Measurements from ENCODE around the gene FRMD6.

The FRMD6 gene

GRCh38 chr14:51715250-51715649 is 63.5 kb downstream of the FRMD6 start:
- no peak overlapping the region for H3K4me3 ChIP-seq (ENCODE audit: low read depth, low read length)
- DNase-seq (ENCODE audit: low read depth): no peak
- TF ChIP-seq, protein P1, sequence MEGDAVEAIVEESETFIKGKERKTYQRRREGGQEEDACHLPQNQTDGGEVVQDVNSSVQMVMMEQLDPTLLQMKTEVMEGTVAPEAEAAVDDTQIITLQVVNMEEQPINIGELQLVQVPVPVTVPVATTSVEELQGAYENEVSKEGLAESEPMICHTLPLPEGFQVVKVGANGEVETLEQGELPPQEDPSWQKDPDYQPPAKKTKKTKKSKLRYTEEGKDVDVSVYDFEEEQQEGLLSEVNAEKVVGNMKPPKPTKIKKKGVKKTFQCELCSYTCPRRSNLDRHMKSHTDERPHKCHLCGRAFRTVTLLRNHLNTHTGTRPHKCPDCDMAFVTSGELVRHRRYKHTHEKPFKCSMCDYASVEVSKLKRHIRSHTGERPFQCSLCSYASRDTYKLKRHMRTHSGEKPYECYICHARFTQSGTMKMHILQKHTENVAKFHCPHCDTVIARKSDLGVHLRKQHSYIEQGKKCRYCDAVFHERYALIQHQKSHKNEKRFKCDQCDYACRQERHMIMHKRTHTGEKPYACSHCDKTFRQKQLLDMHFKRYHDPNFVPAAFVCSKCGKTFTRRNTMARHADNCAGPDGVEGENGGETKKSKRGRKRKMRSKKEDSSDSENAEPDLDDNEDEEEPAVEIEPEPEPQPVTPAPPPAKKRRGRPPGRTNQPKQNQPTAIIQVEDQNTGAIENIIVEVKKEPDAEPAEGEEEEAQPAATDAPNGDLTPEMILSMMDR (IDR thresholded peaks at IDR 0.05; ENCODE audit: low read depth, low read length, missing control alignments): no peak

DNA sequence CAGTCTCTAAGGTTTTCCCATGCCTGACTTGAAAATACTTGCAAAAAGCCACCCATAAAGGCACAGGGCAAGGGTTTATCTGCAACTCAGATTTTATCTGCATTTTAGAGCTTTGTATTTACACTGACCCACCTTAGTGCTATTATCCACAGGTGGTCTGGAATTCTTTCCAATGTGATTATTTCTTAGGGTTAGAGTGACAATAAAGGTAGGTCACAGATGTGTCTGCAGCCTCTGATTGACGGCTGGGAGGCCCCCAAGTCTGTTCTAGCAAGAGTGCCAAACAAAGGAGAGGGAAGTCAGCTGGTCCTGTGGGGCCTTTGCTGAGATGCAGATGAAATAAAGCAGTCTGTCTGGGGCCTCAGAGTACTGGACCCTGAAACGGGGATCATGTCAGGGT is 64.0 kb downstream of the FRMD6 start:
- DNase-seq (ENCODE audit: low read depth): no peak
- TF ChIP-seq, protein P1 (IDR thresholded peaks at IDR 0.05; ENCODE audit: low read depth, low read length, missing control alignments): no peak
- H3K4me3 ChIP-seq (ENCODE audit: low read depth, low read length): no peak overlapping the region

DNA sequence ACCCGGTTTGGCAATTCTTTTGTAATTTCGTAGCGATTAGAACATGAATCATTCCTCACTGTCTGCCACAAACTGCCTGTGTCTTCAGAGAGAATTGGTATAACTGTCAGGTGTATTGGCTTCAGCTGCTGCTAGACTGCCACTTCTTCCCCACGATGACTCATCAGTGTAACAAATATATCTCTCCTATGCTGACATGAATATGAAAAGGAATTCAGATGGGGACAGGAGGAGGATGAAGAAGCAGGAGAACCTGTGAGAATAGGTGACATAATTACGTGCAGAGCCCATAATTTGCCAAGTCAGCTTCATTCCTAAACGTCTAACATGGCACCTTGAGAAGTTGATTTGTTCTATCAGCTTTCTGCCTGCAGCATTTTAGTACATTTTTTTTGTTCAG is 64.9 kb downstream of the FRMD6 start:
- no peak for DNase-seq (ENCODE audit: low read depth)
- H3K4me3 ChIP-seq (ENCODE audit: low read depth, low read length): no peak overlapping the region
- TF ChIP-seq, protein P1 (IDR thresholded peaks at IDR 0.05; ENCODE audit: low read depth, low read length, missing control alignments): no peak

DNA sequence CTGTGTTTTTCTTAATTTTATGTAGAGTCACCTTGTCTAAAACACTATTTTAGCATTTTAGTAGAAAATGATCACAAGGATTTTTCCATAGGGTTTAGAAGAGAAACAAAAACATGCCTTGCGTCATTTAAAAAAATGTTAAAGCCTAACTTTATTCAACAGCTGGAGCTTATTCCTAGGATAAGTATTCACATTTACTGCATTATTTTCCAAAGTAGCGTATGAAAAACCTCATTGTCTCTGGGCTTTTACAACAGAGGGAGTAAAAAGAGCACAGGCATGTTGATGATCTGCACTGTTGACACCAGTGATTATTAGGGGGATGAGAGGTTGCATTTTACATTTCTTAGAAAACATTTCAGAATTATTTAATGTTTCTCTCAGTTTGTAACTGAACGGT is 66.1 kb downstream of the FRMD6 start:
- no peak overlapping the region for H3K4me3 ChIP-seq (ENCODE audit: low read depth, low read length)
- TF ChIP-seq, protein P1 (IDR thresholded peaks at IDR 0.05; ENCODE audit: low read depth, low read length, missing control alignments): no peak
- DNase-seq (ENCODE audit: low read depth): no peak

DNA sequence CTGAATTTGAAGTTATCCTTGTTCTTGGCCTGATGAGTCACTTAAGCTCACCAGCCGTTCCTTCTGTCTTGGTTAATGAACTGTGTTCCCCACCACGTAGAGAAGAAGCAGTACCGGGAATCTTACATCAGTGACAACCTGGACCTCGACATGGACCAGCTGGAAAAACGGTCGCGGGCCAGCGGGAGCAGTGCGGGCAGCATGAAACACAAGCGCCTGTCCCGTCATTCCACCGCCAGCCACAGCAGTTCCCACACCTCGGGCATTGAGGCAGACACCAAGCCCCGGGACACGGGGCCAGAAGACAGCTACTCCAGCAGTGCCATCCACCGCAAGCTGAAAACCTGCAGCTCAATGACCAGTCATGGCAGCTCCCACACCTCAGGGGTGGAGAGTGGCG is 68.2 kb downstream of the FRMD6 start:
- H3K4me3 ChIP-seq (ENCODE audit: low read depth, low read length): no peak overlapping the region
- no peak for DNase-seq (ENCODE audit: low read depth)
- TF ChIP-seq, protein P1 (IDR thresholded peaks at IDR 0.05; ENCODE audit: low read depth, low read length, missing control alignments): no peak

DNA sequence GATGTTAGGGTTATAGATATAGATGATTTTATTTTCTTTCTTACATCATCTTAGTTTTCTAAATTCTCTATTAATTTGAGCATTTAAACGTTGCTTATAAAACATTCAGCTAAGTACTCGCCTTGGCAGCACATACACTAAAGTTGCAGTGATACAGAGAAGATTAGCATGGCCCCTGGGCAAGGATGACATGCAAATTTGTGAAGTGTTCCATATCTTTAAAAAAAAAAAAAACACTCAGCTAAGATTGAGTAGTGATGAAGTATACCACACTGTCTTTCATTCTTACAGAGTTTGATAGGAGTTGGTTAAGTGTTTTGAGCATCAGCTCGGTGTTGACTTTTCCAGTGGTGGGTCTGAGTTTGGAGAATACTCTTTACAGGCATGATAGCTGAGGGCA is 72.3 kb downstream of the FRMD6 start:
- no peak overlapping the region for H3K4me3 ChIP-seq (ENCODE audit: low read depth, low read length)
- TF ChIP-seq, protein P1 (IDR thresholded peaks at IDR 0.05; ENCODE audit: low read depth, low read length, missing control alignments): no peak
- DNase-seq (ENCODE audit: low read depth): no peak

GRCh38 chr14:51724650-51725049 is 72.9 kb downstream of the FRMD6 start:
- no peak for DNase-seq (ENCODE audit: low read depth)
- TF ChIP-seq, protein P1 (IDR thresholded peaks at IDR 0.05; ENCODE audit: low read depth, low read length, missing control alignments): no peak
- no peak overlapping the region for H3K4me3 ChIP-seq (ENCODE audit: low read depth, low read length)

Measured in GM12864 (cell line).